Measurements from ENCODE around the gene C8G. TPM values are rescaled to one million over a fixed set of nuclear protein-coding genes. Genes with fewer than 3 reads are reported as not detected.

Gene C8G
- total RNA-seq, 1 donor from 2014 or later: 2.8 TPM

DNA sequence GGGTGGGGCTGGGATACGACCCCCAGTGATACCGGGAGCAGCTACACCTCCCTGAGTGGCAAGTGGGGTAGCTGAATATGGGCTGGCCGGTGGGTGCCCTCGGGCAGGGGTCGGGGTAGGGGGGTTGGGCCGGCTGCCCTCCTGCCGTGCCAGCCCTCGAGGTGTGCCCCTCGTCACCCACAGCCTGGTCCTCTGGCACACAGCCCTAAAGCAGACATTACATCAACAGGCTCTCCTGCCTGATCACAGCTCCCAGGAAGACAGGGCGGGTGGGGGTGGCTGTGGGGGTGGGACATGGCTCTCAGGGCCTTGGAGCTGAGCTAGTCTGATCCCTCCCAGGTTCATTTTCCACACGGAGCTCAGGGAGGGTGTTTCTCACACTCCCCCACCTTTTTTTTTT, 23.7 kb upstream of the C8G start:
- no peaks in the 10 kb centered on the region for H3K4me1 Mint-ChIP-seq (ENCODE audit: low read depth)
- H3K36me3 Mint-ChIP-seq (ENCODE audit: insufficient read depth): peaks cover 8% of the 10 kb centered on the region
- H3K27ac Mint-ChIP-seq: no peak overlapping the region
- no peaks in the 10 kb centered on the region for H3K9me3 Mint-ChIP-seq (ENCODE audit: low read depth)
- H3K27me3 Mint-ChIP-seq: no peaks in the 10 kb centered on the region
- no peak overlapping the region for H3K4me3 Mint-ChIP-seq (ENCODE audit: low read depth)
- TF ChIP-seq, protein P1, sequence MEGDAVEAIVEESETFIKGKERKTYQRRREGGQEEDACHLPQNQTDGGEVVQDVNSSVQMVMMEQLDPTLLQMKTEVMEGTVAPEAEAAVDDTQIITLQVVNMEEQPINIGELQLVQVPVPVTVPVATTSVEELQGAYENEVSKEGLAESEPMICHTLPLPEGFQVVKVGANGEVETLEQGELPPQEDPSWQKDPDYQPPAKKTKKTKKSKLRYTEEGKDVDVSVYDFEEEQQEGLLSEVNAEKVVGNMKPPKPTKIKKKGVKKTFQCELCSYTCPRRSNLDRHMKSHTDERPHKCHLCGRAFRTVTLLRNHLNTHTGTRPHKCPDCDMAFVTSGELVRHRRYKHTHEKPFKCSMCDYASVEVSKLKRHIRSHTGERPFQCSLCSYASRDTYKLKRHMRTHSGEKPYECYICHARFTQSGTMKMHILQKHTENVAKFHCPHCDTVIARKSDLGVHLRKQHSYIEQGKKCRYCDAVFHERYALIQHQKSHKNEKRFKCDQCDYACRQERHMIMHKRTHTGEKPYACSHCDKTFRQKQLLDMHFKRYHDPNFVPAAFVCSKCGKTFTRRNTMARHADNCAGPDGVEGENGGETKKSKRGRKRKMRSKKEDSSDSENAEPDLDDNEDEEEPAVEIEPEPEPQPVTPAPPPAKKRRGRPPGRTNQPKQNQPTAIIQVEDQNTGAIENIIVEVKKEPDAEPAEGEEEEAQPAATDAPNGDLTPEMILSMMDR (IDR thresholded peaks at IDR 0.05; ENCODE audit: unreplicated experiment): no peak
- DNase-seq (ENCODE audit: low spot score, unreplicated experiment): no peak

DNA sequence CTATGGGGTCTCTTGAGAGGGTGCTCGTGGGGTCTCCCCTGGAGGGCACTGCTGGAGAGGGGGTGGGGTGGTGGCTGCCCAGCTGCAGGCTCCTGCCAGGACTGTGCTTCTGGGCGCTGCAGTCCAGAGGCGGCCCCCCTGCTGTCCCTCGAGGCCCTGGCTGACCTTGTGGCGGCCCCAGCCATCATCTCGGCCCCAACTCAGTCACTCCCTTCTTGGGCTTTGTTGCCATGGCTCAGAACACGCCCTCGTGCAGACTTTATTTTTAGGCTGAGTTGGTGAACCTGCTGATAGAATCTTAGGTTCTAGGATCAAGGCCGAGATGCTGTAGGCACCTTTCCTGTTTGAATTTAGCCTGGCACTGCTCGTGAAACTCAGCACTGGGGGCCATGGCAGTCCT, 23.3 kb upstream of the C8G start:
- no peak for DNase-seq (ENCODE audit: low spot score, unreplicated experiment)
- no peak overlapping the region for H3K27ac Mint-ChIP-seq
- H3K9me3 Mint-ChIP-seq (ENCODE audit: low read depth): no peaks in the 10 kb centered on the region
- H3K4me1 Mint-ChIP-seq (ENCODE audit: low read depth): no peaks in the 10 kb centered on the region
- H3K4me3 Mint-ChIP-seq (ENCODE audit: low read depth): no peak overlapping the region
- TF ChIP-seq, protein P1 (IDR thresholded peaks at IDR 0.05; ENCODE audit: unreplicated experiment): no peak
- H3K27me3 Mint-ChIP-seq: no peaks in the 10 kb centered on the region
- peaks cover 8% of the 10 kb centered on the region for H3K36me3 Mint-ChIP-seq (ENCODE audit: insufficient read depth)

- Mint-ChIP-seq H3K4me3 (ENCODE audit: low read depth) (no peak overlapping the region), H3K4me1 (ENCODE audit: low read depth) (no peaks in the 10 kb centered on the region), H3K27ac (no peak overlapping the region), H3K9me3 (ENCODE audit: low read depth) (no peaks in the 10 kb centered on the region), H3K27me3 (no peaks in the 10 kb centered on the region), H3K36me3 (ENCODE audit: insufficient read depth) (peaks cover 9% of the 10 kb centered on the region)
- no peak for DNase-seq (ENCODE audit: low spot score, unreplicated experiment)
- TF ChIP-seq, protein P1 (IDR thresholded peaks at IDR 0.05; ENCODE audit: unreplicated experiment): no peak
Observed at GRCh38 chr9:136922540-136922939, 22.5 kb upstream of the C8G start.

DNA sequence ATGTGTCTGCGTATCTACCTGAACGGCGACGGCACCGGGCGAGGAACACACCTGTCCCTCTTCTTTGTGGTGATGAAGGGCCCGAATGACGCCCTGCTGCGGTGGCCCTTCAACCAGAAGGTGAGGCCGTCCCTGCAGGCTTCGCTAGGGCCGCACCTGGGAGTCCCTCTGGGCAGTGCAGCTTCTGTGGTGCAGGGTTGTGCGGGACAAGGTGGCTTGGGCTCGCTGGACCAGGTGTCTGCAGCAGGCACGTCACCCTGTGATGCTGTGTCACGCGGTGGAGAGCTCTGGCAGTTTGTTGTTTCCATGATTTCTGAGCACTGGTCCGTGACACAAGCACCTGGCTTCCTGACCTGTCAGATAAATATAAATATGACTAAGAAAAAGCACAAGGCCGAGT, 21.2 kb upstream of the C8G start:
- peaks cover 8% of the 10 kb centered on the region for H3K36me3 Mint-ChIP-seq (ENCODE audit: insufficient read depth)
- no peaks in the 10 kb centered on the region for H3K4me1 Mint-ChIP-seq (ENCODE audit: low read depth)
- DNase-seq (ENCODE audit: low spot score, unreplicated experiment): no peak
- TF ChIP-seq, protein P1 (IDR thresholded peaks at IDR 0.05; ENCODE audit: unreplicated experiment): no peak
- no peaks in the 10 kb centered on the region for H3K27me3 Mint-ChIP-seq
- H3K4me3 Mint-ChIP-seq (ENCODE audit: low read depth): no peak overlapping the region
- no peak overlapping the region for H3K27ac Mint-ChIP-seq
- H3K9me3 Mint-ChIP-seq (ENCODE audit: low read depth): no peaks in the 10 kb centered on the region

DNA sequence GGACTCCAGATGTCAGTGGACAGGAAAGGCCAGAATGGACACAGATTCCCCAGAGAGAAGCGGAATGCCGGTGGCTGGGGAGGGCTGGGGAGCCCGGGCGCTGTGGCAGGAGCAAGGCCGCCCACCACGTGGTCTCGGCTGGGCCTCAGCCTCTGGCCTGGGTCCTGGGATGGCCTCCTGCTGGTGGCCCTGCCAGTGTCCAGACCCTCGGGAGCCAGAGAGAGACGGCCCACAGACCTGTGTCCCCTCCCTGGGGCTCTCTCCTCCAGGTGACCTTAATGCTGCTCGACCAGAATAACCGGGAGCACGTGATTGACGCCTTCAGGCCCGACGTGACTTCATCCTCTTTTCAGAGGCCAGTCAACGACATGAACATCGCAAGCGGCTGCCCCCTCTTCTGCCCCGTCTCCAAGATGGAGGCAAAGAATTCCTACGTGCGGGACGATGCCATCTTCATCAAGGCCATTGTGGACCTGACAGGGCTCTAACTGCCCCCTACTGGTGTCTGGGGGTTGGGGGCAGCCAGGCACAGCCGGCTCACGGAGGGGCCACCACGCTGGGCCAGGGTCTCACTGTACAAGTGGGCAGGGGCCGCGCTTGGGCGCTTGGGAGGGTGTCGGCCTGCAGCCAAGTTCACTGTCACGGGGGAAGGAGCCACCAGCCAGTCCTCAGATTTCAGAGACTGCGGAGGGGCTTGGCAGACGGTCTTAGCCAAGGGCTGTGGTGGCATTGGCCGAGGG, 19.5 kb upstream of the C8G start:
- H3K27me3 Mint-ChIP-seq: no peaks in the 10 kb centered on the region

More for the DNA sequence above, 19.5 kb upstream of the C8G start:
- H3K9me3 Mint-ChIP-seq (ENCODE audit: low read depth): no peaks in the 10 kb centered on the region
- H3K27ac Mint-ChIP-seq: no peak overlapping the region
- TF ChIP-seq, protein P1 (IDR thresholded peaks at IDR 0.05; ENCODE audit: unreplicated experiment): no peak
- DNase-seq (ENCODE audit: low spot score, unreplicated experiment): no peak
- H3K4me3 Mint-ChIP-seq (ENCODE audit: low read depth): no peak overlapping the region
- no peaks in the 10 kb centered on the region for H3K4me1 Mint-ChIP-seq (ENCODE audit: low read depth)
- H3K36me3 Mint-ChIP-seq (ENCODE audit: insufficient read depth): peaks cover 3% of the 10 kb centered on the region

Measured in progenitor cell of endocrine pancreas (in vitro differentiated cells).